HG03108 (cell line): ENCODE measurements around the gene RSPO3.

Source experiments
- ATAC-seq: cut with Tn5 transposase; IDR thresholded peaks from one replicate; pipeline ENCODE4 v1.9.1; 2021; ENCODE audit warnings: moderate library complexity; ENCODE audit not compliant: unreplicated experiment

Gene RSPO3

DNA sequence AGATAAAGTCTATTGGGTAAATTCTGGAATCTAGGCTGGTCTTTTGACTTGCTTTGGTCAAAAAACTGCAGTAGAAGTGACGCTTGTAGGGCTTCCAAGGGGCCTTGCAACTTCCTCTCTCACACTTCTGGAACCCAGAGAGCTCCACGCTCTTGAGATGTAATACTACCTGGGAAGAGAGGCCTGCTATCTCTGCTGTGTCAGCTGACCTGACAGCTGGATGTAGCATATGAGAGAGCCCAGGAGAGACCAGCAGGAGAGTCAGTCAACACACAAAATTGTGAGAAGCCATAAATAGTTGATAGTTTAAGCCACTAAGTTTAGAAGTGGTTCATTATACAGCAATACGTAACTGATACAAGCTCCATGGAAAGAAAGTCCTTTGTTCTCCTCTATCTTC, 7.8 kb upstream of the RSPO3 start:
- ATAC-seq, result no peak

- ATAC-seq, result no peak
These were observed 6.9 kb upstream of the RSPO3 start for GRCh38 chr6:127111526-127111925.

- no peak for ATAC-seq
These were observed 4.2 kb upstream of the RSPO3 start for GRCh38 chr6:127114214-127114760.

DNA sequence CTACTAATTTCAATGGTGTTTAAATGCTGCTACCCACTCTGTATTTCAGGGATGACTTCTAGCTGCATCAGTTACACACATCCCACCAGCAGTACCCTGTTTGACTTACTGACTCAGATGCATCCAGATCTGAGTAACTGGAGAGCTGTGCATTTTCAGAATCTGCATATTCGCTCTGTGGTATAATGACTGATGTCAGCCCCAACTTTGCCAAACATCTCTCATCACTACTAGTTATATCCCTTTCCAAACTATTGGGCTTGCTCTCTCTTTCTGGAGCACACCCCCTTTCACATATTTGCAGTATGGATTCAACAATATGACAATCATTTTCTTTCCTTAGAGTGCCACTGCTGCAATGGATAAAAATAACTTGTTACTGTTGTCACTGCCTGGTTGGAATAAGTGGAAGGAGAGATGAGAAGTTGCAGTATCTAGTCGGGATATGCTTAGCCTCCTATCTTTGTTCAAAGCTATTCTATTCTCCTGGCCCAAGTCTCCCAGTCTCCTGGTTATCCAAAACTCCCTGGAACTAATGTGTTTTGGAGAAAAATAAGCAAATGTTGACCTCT, 3.3 kb upstream of the RSPO3 start:
- no peak for ATAC-seq

GRCh38 chr6:127115746-127116145, 2.7 kb upstream of the RSPO3 start:
- ATAC-seq, result no peak

GRCh38 chr6:127117979-127118297, 533 bp upstream of the RSPO3 start:
- no peak for ATAC-seq

- no peak for ATAC-seq
These were observed 891 bp downstream of the RSPO3 start for GRCh38 chr6:127119102-127120022.

DNA sequence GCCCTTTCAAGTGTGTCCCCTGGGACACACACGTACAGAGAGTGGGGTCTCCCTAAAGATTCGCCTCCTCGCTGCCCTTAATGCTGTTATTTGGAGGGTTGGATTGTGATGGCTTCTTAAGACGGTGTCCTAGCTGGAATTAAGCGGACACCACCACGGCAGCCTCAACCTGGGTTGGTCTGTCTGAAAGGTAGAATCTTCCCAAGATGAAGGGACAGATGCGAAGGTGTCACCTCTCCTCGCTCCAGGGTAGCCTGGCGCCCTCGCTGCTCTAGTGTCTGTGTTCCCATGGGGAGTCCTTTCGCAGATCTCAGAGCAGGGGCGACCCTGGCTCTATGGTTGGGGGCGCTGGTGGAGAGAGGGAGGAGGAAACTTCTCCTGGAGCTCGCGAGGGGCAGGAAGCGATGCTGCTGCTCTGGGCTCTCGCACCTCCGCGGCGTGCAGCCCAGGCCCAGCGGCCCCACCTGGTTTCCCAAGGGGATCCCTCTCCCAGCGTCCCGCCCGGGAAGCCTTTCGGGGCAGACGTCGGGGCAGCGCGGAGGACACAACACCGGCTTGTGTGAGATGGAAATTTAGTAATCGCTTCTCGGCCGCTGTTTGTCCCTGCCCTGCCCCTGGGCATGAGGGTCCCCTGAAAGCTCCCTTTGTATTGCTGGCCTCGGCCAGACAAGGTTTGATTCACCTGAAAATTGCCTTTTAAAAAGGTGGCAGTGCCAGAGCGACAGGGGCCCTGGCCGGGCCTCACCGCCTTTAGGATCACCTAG, 1.7 kb downstream of the RSPO3 start:
- ATAC-seq, result no peak

- ATAC-seq, result peak; percentile 88
These were observed 2.5 kb downstream of the RSPO3 start for GRCh38 chr6:127120787-127121636.

DNA sequence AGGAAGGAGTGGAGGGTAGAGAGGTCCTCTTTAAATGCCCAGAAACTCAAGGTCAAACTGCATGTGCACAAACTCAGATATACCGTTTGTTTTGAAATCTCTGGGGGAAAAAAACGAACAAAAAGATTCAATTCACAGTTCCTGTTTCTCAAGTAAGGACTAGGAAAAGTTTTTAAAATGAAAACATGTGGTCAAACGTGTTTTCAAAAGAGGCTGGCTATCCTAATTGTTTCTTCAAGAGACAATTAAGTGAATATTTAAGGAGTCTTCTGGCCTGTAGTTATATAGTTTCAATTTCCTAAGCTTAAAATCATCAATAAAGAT, 3.1 kb downstream of the RSPO3 start:
- ATAC-seq, result no peak

DNA sequence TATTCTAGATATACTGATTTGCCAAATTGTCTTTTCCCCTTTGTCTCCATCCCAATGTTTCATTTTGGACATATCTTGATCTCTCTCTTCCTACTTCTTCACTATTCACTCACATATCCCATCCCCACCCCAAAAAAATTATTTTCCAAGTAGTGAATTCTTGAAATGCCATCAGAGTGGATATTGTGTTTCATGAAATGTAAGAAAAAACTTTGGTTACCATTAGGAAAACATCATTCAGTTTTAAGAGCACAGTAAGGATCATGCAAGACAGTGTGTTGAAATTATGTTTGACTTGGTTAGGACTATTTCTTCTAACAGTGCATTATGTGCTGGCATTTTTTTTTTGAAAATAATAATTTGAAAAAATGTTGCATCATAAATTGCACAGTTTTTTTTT, 5.7 kb downstream of the RSPO3 start:
- no peak for ATAC-seq

DNA sequence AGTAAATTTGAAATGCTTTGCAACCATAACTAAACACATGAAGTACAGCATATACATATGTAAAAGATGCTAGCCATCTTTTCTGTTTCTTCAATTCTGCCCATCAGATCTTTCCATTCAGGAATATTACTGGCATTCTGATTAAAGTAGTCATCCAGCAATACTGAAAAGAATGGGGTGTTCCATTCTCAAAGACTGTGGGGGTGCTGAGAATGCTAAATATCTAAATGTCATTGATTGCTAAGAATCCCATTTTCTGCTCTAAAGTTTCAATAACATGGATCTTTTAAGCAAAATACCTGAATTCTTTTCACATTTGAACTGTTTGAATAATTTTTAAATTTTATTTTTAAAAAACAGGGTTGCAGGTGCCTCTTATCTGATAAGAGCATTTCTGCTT, 6.2 kb downstream of the RSPO3 start:
- no peak for ATAC-seq

DNA sequence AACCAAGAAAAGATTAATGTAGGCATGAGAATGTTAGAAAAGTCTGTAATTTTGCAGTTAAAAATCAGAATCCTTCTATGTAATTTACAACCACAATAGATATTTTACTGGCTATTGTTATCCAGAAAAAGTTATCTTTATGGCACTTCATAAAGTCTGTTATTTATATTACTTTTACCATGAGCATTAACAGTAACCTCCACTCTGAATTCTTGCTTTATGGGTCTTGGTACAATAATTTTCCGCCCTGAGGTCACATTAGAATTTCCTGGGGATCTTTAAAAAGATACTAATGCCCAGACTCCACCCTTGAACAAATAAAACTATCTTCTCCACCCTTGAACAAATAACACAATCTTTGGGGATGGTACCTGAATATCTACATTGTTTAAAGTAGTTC, 9.6 kb downstream of the RSPO3 start:
- no peak for ATAC-seq

DNA sequence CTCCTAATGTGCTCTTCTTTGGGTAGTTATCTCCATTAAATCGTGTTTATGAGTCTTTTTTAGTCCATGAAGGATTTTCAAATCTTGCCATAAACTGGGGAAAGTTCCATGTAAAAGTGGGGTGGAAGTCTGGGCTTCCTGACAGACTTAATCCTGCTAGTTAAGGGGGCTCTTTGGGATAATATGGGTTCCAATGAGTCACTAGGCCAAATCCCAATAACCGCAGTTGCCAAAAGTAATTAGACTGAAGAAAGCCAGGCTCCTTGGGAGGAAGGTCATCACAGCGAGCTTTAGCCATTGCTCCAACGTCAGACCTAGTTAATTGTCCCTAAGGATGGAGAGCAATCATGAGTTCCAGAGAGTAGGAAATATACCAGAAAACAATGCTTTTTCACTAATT, 10.8 kb downstream of the RSPO3 start:
- no peak for ATAC-seq

DNA sequence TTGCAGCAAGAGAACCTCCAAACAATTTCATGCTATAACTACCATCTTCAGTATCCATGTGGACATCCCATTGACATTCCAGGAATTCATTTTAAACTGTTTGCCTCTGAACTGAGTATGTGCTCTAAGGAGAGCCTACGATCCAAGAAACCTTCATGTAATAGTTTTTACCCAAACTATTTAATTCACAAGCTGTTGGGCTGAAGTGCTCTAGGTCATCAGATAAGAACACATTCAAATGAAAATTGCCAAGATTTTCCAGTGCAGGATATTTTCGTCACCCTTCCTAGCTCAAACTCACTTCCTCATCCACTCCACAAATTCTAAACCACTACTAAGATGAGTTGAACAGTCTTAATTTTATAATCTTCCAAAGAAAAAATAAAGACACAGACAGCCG, 12.8 kb downstream of the RSPO3 start:
- no peak for ATAC-seq

GRCh38 chr6:127131772-127132376, 13.4 kb downstream of the RSPO3 start:
- ATAC-seq, result no peak

DNA sequence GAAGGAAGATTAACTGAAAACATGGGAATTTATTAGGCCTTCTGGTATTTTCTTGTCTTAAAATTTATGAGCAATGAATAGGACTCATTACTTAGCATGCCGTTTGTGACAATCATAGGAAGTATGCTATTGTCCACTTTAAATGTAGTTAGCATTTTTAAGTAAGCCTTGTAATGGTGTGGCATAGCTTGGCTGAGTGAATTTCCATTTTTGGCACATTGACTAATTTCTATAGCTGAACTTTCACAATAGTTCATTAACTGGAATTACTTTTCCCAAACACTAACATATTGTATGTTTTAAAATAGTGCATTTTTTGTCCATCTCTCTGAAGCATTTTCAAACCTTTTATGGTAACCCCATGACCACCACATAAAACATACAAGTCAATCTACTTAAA, 15.7 kb downstream of the RSPO3 start:
- no peak for ATAC-seq

DNA sequence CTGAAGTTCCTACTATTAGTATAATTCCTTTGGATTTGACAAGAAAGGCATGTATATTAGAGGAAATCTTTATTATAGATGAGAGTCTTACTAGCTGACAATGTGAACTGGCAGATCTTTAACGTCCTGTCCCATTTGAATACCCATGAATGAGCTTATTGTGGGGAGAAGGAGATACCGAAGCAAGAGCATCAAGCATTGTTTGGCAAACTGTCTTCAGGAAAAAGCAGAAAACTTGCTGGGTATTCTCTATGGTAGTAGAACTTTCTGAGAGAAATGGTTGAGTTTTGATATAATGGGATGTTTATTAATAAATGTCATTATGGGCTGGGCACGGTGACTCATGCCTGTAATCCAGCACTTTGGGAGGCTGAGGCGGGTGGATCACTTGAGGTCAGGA, 18.3 kb downstream of the RSPO3 start:
- no peak for ATAC-seq

DNA sequence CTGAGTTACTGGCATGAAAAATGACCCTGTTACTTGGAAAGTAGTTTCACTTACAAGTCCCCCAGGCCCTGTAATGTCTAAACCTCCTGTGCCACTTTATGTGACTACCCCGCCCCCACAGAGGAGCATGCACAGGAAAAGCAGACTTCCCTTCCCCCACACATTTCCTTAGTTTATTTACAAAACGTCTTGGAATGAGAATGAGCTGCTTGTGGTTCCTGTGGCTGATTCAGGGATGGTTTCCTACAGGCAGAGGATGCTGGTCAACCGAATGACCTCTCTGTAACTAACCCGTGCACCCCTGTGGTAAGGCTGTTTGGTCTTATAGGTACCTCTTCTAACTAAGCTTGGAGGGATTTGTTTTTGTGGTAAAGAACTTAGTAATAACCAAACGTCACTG, 28.5 kb downstream of the RSPO3 start:
- no peak for ATAC-seq

DNA sequence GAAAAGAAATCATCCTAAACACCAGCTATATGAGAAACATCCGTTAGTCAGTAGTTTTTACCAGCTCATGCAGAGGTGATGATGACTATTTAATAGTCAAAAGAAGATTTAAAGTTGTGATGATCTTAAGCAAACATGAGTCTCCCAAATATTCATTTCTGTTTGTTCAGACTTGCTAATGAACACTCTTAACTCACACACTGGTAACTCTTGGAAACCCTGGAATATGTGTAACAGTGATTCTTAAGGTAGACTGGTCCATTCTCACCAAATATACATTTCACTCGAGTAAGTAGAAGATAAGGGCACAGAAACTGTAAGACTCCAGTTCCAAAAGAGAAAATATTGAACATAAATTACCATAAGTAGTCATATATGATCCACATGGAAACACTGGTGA, 29.1 kb downstream of the RSPO3 start:
- no peak for ATAC-seq

DNA sequence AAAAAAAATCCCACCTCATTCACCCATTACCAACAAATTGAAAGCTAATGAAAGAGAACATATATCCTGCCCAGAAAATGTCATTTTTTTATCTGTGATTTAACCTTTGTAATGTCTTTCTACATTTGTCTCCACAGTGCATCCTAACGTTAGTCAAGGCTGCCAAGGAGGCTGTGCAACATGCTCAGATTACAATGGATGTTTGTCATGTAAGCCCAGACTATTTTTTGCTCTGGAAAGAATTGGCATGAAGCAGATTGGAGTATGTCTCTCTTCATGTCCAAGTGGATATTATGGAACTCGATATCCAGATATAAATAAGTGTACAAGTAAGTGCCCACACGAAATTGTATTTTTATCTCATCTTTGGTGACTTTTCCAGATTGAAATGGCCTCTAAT, 30.0 kb downstream of the RSPO3 start:
- ATAC-seq, result no peak
